Left cardiac atrium (tissue), 4 donors: Measurements from ENCODE around the gene CAMK2D. TPM values are rescaled to one million over a fixed set of nuclear protein-coding genes. Genes with fewer than 3 reads are reported as not detected.

Experiments
- ATAC-seq, 2 donors: fragments of 200-7000 bp; cut with Tn5 transposase; one replicate each; pipeline ENCODE4 v1.9.1; 2020; ENCODE audit warnings: mild to moderate bottlenecking in 2 of 2, moderate library complexity in 2 of 2
- DNase-seq: peaks from one replicate; pipeline ENCODE4 v3.0.0-alpha.2; 2020
- intact Hi-C, 2 donors: fragments of 100-400 bp; cut with DNase I; formaldehyde crosslinking; loops; one replicate each; pipeline versions ENCODE4 v1.14.1 to v1.15.1; 2022 to 2023
- total RNA-seq, 2 donors: library from RNA; stranded (reverse); fragmentation: NEBNext Ultra II Directional; extraction: Animal tissue kit (Norgen Biotek cat#: 25700); gene quantifications; one replicate each; pipeline ENCODE4 v1.2.1, GENCODE V29; 2021
- donor health status: DM: no; HTN: yes; CAD: no.
- donor health status: DM: no; HTN: yes; CAD: no; lungs with severe emphysema.
- donor health status: DM: yes; HTN: yes; CAD: no.
- donor health status: Dilated cardiomyopathy.

The CAMK2D gene
- total RNA-seq, 2 donors from 2014 or later = 133 to 136 TPM

GRCh38 chr4:113602646-113603228 is 158.8 kb downstream of the CAMK2D start:
- DNase-seq (no peak), ATAC-seq (no peak)
- intact Hi-C loops = no loop called here

GRCh38 chr4:113601636-113602035 is 159.9 kb downstream of the CAMK2D start:
- intact Hi-C loops = no loop called here
- ATAC-seq = no peak
- DNase-seq = no peak

GRCh38 chr4:113596396-113596795 is 165.1 kb downstream of the CAMK2D start:
- DNase-seq (no peak), ATAC-seq (no peak)
- intact Hi-C loops = no loop called here

GRCh38 chr4:113594231-113594556 is 167.3 kb downstream of the CAMK2D start:
- DNase-seq = no peak
- intact Hi-C loops = no loop called here
- ATAC-seq = no peak

GRCh38 chr4:113593400-113594230 is 167.9 kb downstream of the CAMK2D start:
- DNase-seq = no peak
- no peak for ATAC-seq
- intact Hi-C loops = no loop called here

- DNase-seq (no peak), ATAC-seq (peak; percentile 64 to 73)
- intact Hi-C loops = no loop called here
Observed at GRCh38 chr4:113591982-113592381, 169.6 kb downstream of the CAMK2D start.

GRCh38 chr4:113588895-113589668 is 172.5 kb downstream of the CAMK2D start:
- intact Hi-C loops = no loop called here
- DNase-seq = no peak
- no peak for ATAC-seq

DNA sequence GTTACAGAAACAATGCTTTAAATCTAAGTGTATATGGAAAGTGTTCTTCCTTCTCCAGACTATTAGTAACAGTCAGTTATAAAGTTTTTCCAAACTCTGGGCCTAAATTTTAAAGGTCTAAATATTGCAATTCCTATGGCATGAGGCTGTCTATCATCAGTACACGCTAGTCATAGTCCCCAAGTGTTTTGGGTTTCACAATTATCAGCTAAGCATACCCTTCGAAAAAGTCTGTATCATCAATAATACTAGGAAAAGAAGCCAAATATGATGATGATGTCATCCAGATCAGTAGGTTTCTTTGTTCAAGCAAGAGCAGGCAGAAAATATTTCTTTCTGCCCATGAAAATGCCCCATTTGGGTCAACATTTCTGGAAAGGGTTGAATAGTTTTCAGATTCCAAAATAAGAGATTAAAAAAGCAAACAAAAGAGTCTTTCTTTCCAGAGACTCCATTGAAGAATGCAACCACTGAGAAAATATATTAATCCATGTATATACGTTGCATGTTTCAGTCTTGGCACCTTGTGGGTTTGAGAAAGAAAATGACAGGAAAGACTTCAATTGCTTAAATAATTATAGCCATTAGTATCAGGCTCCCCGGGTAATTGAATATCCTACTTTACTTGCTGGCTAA is 173.8 kb downstream of the CAMK2D start:
- DNase-seq (no peak), ATAC-seq (no peak)
- intact Hi-C loops = no loop called here

DNA sequence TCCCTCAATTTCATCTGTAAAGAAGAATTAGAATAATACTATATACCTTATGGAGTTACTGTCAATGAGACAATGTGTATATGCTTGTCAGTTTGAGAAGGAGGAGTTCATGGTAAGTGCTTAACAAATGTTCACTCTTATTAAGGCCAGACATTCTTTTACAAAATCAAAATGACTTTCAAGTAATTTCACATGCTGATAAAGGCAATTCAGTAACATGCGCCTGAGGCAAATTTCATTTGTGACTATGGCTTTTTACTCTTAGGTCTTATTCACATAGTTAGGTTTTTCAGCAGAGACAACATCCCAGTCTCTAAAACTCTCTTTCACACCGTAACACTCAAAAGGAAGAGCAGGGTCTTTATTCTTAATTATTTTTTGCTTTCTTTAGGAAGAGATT is 174.4 kb downstream of the CAMK2D start:
- DNase-seq = no peak
- intact Hi-C loops = no loop called here
- ATAC-seq = no peak

GRCh38 chr4:113586072-113586471 is 175.5 kb downstream of the CAMK2D start:
- ATAC-seq = no peak
- no peak for DNase-seq
- intact Hi-C loops = no loop called here

DNA sequence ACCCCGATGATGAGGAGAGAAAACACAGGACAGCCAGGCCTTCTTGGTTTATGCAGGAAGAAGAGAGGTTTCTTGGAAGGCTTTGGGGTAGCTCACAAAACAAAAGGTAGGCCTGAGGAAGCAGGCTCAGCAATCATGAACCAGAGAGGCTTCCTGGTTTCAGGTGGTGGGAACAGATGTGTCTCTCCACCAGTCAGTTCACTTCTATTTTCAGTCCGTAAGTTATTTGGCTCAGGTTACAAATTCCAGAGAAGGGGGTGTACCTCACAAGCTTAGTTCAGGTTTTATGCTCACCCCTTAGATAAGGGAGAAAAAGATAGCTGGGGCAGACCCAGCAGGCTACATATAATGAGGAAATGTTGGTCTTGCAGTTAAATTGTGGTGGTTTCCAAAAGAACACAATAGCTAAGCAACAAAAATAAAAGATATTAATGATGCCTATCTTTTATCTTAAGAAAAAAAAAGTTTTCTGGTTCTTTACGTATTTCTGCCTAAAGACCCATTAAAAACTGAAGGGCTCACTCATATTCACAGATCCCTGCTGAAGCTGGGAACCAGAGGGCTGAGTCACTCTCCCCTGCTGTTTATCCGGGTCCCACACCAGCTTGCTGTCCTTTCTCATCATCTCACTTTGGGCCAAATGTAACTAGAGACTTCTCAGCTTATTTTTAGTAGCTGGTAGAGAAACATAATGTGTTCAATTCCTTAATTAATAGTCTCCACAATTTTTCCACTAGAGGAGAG is 177.0 kb downstream of the CAMK2D start:
- DNase-seq (peak; percentile 43), ATAC-seq (peak; percentile 49 to 79)
- intact Hi-C loops = no loop called here

DNA sequence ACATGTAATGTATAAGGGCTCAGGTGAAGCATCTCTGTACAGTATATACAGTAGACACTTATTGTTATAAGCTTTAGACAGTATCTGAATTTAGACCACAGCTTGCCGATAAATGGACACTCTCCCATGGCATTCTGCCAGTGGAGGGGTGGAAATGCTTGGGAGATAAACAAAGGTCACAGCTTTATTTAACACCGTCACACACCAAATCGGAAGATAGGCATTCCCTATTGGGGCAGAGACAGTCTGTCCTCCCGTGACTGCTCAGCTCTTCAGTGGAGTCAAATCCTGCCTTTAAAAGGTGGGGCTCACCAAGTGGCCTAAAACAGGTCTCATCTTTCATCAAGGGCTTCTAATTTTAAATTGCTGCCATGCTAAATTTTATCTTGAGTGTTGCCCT is 178.8 kb downstream of the CAMK2D start:
- ATAC-seq (peak; percentile 87 to 92), DNase-seq (peak; percentile 65)
- intact Hi-C loops = no loop called here

- DNase-seq (no peak), ATAC-seq (no peak)
- intact Hi-C loops = no loop called here
Observed at GRCh38 chr4:113579360-113579759, 182.2 kb downstream of the CAMK2D start.

DNA sequence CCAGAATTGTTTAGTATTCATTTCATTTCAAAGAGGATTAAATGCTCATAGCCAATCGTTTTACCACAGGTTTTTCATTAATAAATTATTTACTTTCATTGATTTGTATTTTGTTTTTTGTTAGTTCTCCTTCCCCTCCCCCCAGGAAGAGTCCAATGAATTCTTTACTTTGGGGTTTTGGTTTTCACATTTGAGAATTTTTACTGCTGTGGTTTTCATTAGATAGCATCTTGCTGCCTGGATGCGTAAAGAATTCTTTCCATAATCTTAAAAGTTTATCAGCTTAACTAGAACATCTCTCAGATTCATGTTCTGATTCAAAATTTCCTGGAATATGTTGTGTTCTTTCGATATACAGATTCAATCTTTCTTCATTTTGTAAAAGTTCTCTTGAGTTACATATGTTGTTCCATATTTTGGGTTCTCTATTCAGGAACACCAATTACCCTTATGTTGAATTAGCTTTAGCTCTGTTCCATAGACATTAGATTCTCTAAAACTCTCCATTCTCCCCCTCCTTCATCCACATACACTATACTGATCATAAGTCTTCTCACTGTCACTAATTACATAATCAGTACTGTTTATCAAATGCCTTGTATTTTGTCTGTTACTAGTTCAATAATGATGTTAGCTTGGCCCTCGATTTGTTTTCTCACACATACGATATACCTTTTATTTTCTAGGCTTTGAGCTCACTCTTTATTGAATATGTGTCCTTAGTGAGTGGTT is 184.4 kb downstream of the CAMK2D start:
- no peak for ATAC-seq
- DNase-seq = no peak
- intact Hi-C loops = no loop called here

DNA sequence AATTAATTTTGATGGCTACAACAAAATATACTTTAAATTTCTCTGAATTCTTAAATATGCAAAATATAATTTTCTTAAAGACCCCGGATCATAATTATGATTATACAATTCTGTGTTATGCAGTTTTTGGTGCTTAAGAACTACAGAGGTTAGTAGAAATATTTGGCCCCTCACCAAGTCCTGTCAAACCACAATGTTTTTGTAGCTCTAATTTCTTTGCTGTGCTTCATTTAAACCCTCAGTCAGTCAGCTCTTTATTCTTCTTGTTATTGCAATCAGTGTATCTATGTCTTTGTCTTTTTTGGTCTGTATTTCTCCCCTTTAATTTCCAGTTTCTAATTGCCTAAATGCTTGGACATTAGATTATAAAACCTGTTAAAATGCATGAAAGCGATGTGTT is 186.1 kb downstream of the CAMK2D start:
- DNase-seq = no peak
- intact Hi-C loops = no loop called here
- ATAC-seq = peak in 1 of 2 donors; percentile 56

DNA sequence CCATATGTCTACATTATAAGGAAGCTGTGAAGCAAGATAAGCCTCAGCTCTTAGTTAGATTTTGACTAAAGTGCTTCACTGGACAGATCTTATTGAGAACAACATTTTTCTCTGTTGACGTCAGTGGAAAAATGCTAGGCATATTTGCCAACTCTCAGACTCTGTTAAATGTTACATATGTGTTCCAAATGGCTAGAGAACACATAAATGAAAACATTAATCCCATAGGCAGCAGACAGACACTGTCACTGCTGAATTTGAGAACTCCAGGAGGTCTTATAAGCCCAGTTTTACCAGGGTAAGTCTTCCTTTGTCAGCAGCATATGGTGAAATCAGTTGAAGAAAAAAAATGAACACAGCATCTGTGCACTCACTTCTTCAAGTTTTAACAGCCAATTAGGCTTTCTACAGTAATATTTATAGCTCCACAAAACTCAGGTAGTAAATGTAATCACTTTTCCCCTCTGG is 186.9 kb downstream of the CAMK2D start:
- no peak for DNase-seq
- peak; percentile 38 to 78 for ATAC-seq
- intact Hi-C loops = no loop called here

GRCh38 chr4:113572620-113573019 is 188.9 kb downstream of the CAMK2D start:
- DNase-seq = no peak
- no peak for ATAC-seq
- intact Hi-C loops = no loop called here

- ATAC-seq (no peak), DNase-seq (no peak)
- intact Hi-C loops = no loop called here
Observed at GRCh38 chr4:113566015-113566795, 195.3 kb downstream of the CAMK2D start.
